ENCODE measurements around the gene PSAPL1.

- TF ChIP-seq GATA2 (IDR thresholded peaks at IDR 0.05; ENCODE audit: low read depth, low read length) (no peak), GATA3 (IDR thresholded peaks at IDR 0.05; ENCODE audit: low read depth, low read length) (no peak)
Observed at GRCh38 chr4:7397206-7398103, 37.3 kb downstream of the PSAPL1 start.
